GM18951 (cell line): ENCODE measurements around the gene SEC14L5.

Experiments used
- POLR2A ChIP-seq: IDR thresholded peaks from 4 replicates; pipeline ENCODE4 v1.6.1; 2011; ENCODE audit warnings: mild to moderate bottlenecking; ENCODE audit not compliant: insufficient read length, insufficient read depth; ENCODE audit errors: extremely low read depth
- in situ Hi-C: fragments of 300-500 bp; cut with MboI; formaldehyde crosslinking; loops from one replicate; pipeline ENCODE4 v1.12.0; 2022; ENCODE audit warnings: low sequenced_read_pairs, mixed read lengths, inconsistent platforms; ENCODE audit not compliant: unreplicated experiment

SEC14L5 gene

DNA sequence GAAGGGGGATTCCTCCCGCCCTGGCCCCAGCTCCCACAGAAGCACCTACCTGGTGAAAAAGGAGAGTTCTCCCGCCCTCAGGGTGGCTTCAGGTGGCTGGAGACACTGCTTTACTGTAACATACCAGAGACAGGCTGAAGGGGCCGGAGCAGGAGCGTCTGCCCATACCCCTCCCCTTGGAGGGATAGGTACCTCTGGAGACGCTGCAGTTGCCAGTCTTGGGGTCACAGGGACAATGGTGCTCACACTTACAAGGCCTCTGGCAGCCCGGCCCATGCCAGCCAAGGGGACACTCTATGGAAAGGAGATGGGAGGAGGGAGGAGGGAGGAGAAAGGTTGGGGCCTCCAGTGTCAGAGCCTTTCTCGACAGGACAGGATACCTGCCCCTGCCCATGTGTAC lies 69.0 kb downstream of the SEC14L5 start:
- in situ Hi-C loops: no loop called here
- no peak for TF ChIP-seq POLR2A

DNA sequence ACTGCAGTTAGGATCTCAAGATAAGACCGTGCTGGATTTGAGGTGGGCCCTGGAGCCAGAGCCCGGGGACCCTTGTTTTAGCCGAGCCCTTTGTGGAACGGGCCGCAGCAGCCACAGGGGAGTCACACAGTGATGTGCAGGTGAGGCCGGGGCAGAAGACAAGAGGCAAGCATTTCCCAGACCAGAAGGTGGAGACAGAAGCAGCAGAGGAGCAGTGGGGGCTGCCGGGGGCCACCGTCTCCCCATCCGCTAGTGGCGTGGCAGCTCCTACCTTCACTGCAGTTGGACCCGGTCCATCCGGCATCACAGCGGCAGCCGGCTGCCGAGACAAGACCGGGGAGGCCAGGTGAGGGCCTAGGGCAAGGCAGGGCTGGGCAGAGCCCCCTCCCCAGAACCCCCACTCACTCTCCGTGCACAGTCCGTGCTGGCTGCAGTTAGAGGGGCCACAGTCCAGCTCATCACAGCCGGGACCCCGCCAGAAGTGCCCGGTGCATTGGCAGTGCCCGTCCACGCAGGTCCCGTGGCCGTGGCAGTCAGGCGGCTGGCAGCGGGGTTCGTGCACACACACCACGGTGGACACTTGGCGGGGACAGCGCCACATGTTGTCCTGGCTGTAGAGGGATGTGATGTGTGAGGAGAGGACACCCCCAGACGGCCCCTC lies 69.6 kb downstream of the SEC14L5 start:
- in situ Hi-C loops: no loop called here
- no peak for TF ChIP-seq POLR2A

DNA sequence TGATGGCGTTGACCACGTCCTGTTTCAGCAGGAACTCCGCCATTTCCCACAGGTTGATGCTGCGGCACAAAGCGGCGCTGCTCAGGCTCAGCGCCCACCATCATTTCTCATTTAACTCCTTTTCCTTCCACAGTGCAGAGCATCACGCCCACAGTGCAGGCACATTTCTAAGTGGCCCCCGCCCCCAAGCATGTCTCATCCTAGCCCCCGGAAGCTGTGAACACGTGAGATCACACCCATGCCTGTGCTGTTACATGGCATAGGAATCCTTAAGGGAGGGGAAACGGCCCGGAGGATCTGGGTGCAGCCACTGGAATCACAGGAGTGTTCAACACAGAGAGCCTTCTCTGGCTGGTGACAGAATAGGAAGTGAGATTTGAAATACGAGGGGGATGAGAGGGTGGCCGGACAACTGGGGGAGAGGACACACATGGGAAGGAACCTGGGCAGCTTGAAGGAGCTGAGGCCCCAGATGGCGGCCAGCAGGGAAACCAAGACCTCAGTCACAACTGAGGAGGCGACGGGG lies 70.9 kb downstream of the SEC14L5 start:
- in situ Hi-C loops: no loop called here
- TF ChIP-seq POLR2A: no peak

DNA sequence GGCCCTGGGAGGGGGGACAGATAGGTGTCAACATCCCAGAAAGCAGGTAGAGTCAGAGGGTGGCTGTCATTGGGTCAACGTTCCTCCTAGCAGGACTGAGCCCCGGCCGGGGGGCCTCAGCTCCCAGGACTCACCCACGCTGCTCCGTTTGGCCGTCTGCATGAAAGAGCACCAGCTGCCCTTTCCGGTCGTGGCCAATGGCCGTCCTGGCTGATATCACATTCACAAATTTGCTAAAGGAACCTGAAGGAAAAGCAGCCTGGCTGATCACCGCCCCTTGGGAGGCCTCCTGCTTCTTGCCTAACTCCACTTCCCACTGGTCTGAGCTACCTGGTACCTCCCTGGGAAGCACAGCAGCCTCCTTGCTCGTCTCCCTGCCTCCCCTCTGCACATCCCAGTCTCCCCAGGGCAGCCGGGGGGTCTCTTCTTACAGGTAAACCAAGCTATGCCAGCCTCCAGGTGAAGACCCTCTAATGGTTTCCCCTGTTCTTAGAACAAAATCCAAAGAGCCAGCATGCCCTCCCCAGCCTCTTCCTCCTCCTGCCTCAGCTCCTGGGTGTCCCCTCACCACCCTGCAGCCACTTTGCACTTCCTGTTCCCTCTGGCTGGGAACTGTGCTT lies 72.2 kb downstream of the SEC14L5 start:
- in situ Hi-C loops: no loop called here
- TF ChIP-seq POLR2A: no peak

DNA sequence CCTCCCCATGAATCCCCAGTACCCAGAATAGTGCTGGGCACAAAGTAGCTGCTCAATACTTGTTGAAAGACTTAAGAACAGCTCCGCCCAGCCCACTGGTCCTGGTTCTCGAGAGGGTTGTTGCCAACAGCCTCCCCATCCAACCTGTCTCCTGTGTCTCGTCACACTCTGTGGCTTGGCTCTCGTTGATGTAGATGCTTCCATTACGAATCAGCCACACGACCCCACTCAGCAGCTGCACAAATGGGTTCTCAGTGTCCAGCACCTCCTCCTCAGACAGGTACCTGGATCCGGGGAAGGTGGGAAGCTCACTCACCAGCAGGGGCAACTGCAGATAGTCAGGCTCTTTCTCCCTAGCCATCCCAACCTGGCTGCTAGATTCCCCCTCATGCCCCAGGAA lies 73.5 kb downstream of the SEC14L5 start:
- in situ Hi-C loops: no loop called here
- TF ChIP-seq POLR2A: no peak

DNA sequence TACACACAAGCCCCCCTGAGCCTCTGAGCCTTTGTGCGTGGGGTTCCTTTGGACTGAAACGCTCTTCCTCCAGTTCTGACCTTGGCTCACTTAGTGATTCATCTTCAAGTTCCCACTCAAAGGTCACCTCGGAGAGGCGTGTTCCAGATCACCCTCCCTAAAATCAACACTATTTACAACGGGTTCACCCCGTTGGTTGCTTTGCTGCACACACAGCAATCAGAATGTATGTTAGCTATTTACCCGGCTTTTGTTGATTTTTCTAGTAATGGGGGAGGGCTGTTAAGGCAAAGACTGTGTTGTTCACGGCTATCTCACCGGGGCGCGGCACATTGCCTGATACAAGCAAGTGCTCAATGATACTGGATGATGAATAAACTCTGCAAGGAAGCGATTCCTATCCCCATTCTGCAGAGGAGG lies 74.6 kb downstream of the SEC14L5 start:
- TF ChIP-seq POLR2A: no peak

DNA sequence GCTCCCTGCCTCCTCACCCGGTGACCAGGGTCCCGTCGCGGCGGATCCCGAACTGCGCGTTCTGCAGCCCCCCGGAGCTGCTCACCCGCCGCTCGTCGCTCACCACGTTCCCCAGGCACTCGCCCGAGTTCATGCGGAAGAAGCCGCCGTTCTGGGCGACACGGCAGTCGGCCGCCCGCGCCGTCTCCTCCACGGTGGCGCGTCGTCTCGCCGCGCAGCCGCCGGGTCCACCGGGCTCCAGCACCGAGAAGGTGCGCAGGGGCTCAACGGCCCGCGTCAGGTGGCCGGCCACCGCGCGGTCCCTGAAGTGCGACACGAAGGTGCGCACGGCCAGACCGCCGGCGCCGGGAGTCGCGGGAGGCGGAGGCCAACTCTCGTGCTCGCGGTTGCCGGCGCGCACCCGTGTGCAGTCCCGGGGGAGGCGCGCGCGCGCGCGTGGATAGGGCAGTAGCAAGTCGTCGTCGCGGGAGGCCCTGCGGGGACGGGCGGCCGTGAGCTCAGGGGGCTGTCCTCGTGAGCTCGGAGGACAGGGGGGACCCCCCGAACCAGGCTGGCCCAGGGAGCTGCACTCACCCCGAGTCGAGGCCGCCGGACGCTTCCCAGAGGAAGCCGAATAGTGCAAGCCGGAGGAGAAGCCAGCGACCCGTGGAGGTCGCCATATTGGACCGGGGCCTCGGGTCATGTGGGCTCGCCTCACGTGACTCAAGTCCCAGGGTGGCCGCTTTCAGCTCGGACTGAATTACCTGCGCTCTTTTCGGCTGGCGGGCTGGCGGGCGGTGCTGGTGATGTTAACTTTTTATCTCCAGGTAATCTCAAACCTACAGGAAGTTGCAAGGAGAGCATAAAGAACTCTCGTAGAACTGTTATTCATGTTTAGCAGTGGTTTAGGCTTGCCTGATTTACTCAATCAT lies 75.4 kb downstream of the SEC14L5 start, which contains the start of gene NAGPA:
NAGPA (minus strand) TSS at position 680 of the 911 bp plus-strand sequence; CDS start at position 659, 21 bp downstream.
- in situ Hi-C loops: no loop called here

More for the DNA sequence above, 74.6 kb downstream of the SEC14L5 start:
- in situ Hi-C loops: no loop called here

DNA sequence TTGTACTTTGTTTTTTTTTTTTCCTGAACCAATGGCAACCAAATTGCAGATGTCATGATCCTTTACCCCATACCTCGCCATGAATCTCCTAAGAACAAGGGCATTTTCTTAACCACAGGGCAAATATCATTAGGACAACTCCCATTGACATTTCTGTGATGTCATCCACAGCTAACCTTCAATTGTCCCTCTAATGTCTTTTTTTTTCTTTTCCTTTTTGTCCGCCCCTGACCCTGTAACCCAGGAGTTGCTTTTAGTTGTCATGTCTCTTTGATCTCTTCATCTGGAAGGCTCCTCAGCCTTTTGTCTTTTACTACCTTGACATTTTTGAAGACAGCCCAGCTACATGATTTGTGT lies 76.0 kb downstream of the SEC14L5 start:
- in situ Hi-C loops: no loop called here

More for the DNA sequence above, 75.4 kb downstream of the SEC14L5 start, which contains the start of gene NAGPA:
- TF ChIP-seq POLR2A: peak; percentile 57

DNA sequence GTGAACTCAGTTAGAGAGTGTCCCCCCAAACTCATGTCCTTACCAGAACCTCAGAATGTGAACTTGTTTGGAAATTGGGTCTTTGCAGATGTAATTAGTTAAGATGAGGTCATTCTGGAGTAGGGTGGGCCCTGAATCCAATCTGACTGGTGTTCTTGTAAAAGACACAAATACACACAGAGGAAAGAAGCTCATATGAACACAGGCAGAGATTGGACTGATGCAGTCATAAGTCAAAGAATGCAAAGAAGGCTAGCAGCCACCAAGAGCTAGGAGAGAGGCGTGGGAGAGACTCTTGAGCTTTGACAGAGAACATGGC lies 77.7 kb downstream of the SEC14L5 start:
- no peak for TF ChIP-seq POLR2A
- in situ Hi-C loops: no loop called here

More for the DNA sequence above, 76.0 kb downstream of the SEC14L5 start:
- TF ChIP-seq POLR2A: no peak

DNA sequence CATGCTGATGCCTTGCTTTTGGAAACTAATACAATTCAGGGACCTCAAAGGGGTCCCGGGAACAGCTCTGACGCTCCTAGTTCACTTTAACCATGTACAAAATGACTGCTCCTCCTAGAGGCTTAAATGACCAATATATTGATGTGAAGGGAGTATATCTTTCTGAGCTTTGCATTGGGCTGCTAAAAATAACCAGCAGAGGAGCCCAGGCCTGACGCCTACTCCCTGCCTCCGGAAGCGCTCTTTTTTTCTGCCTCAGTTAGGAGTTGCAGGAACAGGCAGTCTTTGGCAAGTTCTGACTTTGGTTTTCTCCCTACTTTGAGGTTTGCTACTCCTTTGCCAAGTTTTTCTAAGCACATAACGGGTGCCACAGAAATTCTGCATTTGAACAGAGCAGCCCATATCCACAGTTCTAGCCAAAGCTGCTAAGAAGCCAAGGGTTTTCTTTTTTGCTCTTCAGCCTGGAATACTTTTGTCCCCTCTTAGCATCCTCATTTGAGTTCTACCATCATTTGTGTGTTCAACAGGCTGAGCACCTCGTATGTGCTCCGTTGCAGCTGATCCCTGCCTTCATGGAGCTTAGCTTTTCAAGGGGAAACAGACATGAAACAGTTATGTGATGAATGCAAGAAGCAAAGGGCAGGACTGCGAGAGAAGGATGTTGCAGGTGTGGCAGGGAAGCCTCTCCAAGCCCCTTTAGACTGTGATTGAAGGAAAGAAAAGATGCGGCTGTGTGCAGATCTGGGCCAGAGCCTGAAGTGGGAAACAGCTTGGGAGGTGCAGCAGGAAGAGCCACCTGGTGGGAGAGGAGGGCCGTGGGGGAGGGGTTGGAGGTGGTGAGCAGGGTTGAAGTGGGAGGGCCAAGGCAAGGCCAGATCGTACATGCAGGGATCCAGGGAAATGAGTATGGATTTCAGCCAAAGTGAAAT lies 78.4 kb downstream of the SEC14L5 start:
- in situ Hi-C loops: no loop called here
- no peak for TF ChIP-seq POLR2A

DNA sequence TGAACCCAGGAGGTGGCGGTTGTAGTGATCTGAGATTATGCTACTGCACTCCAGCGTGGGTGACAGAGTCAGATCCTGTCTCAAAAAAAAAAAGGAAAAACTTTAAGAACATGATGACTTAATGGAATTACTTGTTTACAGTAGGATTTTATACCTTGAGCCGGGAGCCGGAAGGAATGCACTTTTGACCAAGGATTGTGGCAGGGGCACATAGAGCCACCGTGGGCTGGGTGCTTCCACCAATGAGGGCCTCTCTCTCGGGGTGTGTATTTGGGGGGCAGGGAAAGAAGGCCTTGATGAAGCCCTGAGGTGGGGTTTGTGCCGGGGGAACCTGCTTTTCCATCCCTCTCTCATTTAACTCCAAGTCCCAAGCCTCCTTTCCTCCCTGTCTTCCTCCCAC lies 82.3 kb downstream of the SEC14L5 start:
- in situ Hi-C loops: no loop called here
- TF ChIP-seq POLR2A: no peak

DNA sequence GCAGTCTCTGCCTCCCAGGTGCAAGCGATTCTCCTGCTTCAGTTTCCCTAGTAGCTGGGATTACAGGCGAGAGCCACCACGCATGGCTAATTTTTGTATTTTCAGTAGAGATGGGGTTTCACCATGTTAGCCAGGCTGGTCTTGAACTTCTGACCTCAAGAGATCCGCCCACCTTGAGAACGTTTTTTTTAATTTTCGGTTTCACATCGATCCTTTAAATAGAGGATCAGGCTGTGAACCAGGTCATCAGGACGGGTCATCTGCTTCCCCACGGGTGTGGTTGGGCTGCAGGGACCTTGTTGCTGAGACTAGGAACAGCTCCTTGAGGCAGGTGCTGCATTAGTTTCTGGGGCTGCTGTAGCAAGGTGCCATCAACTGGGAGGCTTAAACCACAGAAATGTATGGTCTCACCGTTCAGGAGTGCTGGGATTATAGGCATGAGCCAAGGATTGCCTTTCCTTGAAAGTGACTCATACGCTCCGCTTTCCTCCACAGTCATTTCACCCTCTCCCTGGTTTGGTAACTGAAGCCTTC lies 83.5 kb downstream of the SEC14L5 start:
- no peak for TF ChIP-seq POLR2A
- in situ Hi-C loops: no loop called here
